ENCODE data around the gene SNRNP25.
"Not testable (repeated sequence)": the region's sequence is repeated elsewhere in the genome, so short reads cannot be mapped to it uniquely, and the experiment has no call there.

DNA sequence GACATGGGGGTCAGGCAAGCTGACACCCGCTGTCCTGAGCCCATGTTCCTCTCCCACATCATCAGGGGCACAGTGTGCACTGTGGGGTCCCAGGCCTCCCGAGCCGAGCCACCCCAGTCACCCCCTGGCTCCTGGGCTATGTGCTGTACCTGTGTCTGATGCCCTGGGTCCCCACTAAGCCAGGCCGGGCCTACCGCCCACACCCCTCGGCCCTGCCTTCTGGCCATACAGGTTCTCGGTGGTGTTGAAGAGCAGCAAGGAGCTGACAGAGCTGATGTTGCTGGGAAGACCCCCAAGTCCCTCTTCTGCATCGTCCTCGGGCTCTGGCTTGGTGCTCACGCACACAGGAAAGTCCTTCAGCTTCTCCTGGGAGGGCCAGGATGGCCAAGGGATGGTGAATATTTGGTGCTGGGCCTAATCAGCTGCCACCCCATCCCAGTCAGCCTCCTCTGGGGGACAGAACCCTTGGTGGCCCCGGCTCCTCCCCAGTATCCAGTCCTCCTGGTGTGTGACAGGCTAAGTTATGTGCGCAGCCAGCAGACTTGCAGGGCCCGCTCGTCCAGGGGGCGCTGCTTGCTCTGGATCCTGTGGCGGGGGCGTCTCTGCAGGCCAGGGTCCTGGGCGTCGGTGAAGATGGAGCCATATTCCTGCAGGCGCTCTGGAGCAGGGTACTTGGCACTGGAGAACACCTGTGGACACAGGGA is 36.4 kb upstream of the SNRNP25 start:
- TF ChIP-seq CTCF, POLR2A (IDR thresholded peaks at IDR 0.05): not testable (repeated sequence)
